KMS-11 (cell line): ENCODE results near the gene IRF1.

Experiments
- H2AFZ ChIP-seq: fragments of 200-600 bp; sonication (generic); 2 replicates; pipeline ENCODE4 v1.6.1; 2016; ENCODE audit warnings: antibody characterized with exemption, mixed run types, low read depth
- H3K27ac ChIP-seq: fragments of 200-600 bp; sonication (generic); 2 replicates; pipeline ENCODE4 v1.6.1; 2016; ENCODE audit warnings: mild to moderate bottlenecking, mixed run types
- H3K27me3 ChIP-seq: fragments of 200-600 bp; sonication (generic); 2 replicates; pipeline ENCODE4 v1.6.1; 2017; ENCODE audit warnings: mild to moderate bottlenecking, low read depth, mixed run types, moderate library complexity; ENCODE audit not compliant: insufficient read depth
- H3K36me3 ChIP-seq: fragments of 200-600 bp; sonication (generic); 2 replicates; pipeline ENCODE4 v1.6.1; 2017; ENCODE audit warnings: mild to moderate bottlenecking, mixed run types; ENCODE audit not compliant: insufficient read depth
- H3K4me1 ChIP-seq: fragments of 200-600 bp; sonication (generic); 2 replicates; pipeline ENCODE4 v1.6.1; 2016; ENCODE audit warnings: mild to moderate bottlenecking, low read depth, mixed run types; ENCODE audit not compliant: poor library complexity, severe bottlenecking
- H3K4me2 ChIP-seq: fragments of 200-600 bp; sonication (generic); 2 replicates; pipeline ENCODE4 v1.7.0; 2016; ENCODE audit warnings: mild to moderate bottlenecking, mixed run types
- H3K4me3 ChIP-seq: fragments of 200-600 bp; sonication (generic); IDR thresholded peaks from 2 replicates; pipeline ENCODE4 v1.6.1; 2017; ENCODE audit warnings: low read depth, low read length, mixed read lengths; ENCODE audit not compliant: insufficient read depth
- H3K79me2 ChIP-seq: fragments of 200-600 bp; sonication (generic); 2 replicates; pipeline ENCODE4 v1.6.1; 2016; ENCODE audit warnings: low read depth, mixed run types; ENCODE audit not compliant: insufficient read depth
- H3K9ac ChIP-seq: fragments of 200-600 bp; sonication (generic); 2 replicates; pipeline ENCODE4 v1.6.1; 2016; ENCODE audit warnings: mild to moderate bottlenecking, mixed run types
- H4K20me1 ChIP-seq: fragments of 200-600 bp; sonication (generic); 2 replicates; pipeline ENCODE4 v1.6.1; 2016; ENCODE audit warnings: mild to moderate bottlenecking, mixed run types; ENCODE audit not compliant: insufficient read depth
- CTCF ChIP-seq: fragments of 200-600 bp; sonication (generic); conservative IDR thresholded peaks from 2 replicates; pipeline ENCODE4 v1.6.1; 2017; ENCODE audit warnings: low read depth, mild to moderate bottlenecking, antibody characterized with exemption, low read length, moderate library complexity, mixed read lengths

The IRF1 gene

GRCh38 chr5:132474131-132474723 is 16.3 kb downstream of the IRF1 start:
- no peak for TF ChIP-seq CTCF
- Histone ChIP-seq H3K36me3 (no peaks in the 10 kb centered on the region), H3K27me3 (no peaks in the 10 kb centered on the region), H3K4me1 (peaks cover 38% of the 10 kb centered on the region), H3K4me3 (no peak overlapping the region), H3K79me2 (no peaks in the 10 kb centered on the region), H3K4me2 (no peak overlapping the region), H4K20me1 (no peaks in the 10 kb centered on the region), H3K9ac (no peak overlapping the region), H2AFZ (no peak overlapping the region), H3K27ac (no peak overlapping the region)

- H3K9ac ChIP-seq, result no peak overlapping the region
- H4K20me1 ChIP-seq, result no peaks in the 10 kb centered on the region
- no peaks in the 10 kb centered on the region for H3K79me2 ChIP-seq
Observed at GRCh38 chr5:132473668-132474067, 16.9 kb downstream of the IRF1 start.

DNA sequence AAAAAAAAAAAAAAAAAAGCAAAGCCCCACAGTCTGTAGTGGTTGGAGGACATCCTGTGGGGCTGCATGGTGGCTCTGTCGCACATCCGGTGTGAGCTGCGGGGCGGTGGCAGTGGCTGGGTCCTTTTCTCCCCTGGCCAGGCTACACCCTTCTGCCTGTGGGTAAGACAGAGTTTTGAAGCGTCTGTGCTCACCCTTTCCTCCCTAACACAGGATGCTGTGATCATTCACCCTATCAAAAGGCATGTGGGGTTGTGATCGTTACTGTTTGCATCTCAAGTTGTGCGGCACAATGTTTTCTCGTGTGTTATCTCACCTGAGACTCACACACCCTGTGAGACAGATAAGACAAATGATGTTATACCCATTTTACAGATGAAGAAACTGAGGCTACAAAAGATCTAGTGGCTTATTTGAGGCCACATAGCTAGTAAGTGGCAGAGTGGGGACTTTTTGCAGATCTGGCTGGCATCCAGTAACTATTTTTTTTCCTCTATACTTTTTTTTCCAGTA is 17.5 kb downstream of the IRF1 start:
- no peak overlapping the region for H3K4me2 ChIP-seq
- H3K36me3 ChIP-seq, result no peaks in the 10 kb centered on the region
- H3K4me3 ChIP-seq, result no peak overlapping the region
- no peak overlapping the region for H3K9ac ChIP-seq
- H4K20me1 ChIP-seq, result no peaks in the 10 kb centered on the region
- no peaks in the 10 kb centered on the region for H3K79me2 ChIP-seq
- peaks cover 35% of the 10 kb centered on the region for H3K4me1 ChIP-seq
- no peaks in the 10 kb centered on the region for H3K27me3 ChIP-seq
- H3K27ac ChIP-seq, result no peak overlapping the region
- TF ChIP-seq CTCF, result no peak
- H2AFZ ChIP-seq, result no peak overlapping the region

More at GRCh38 chr5:132473668-132474067, 16.9 kb downstream of the IRF1 start:
- Histone ChIP-seq H3K27ac (no peak overlapping the region), H3K36me3 (no peaks in the 10 kb centered on the region), H2AFZ (no peak overlapping the region), H3K27me3 (no peaks in the 10 kb centered on the region), H3K4me2 (no peak overlapping the region), H3K4me1 (peaks cover 35% of the 10 kb centered on the region), H3K4me3 (no peak overlapping the region)
- TF ChIP-seq CTCF, result no peak

DNA sequence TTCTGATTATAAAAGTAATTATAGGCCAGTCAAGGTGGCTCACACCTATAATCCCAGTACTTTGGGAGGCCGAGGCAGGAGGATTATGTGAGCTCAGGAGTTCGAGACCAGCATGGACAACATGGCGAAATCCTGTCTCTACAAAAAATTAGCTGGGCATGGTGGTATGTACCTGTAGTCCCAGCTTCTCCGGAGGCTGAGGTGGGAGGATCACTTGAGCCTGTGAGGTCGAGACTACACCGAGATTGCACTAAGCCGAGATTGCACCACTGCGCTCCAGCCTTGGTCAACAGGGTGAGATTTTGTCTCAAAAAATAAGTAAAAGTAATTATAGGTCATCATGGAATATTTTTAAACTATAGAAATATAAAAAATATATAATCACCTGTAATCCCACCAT is 18.1 kb downstream of the IRF1 start:
- Histone ChIP-seq H2AFZ (no peak overlapping the region), H3K79me2 (no peaks in the 10 kb centered on the region), H3K9ac (no peak overlapping the region), H3K4me1 (peaks cover 35% of the 10 kb centered on the region), H4K20me1 (no peaks in the 10 kb centered on the region), H3K4me2 (no peak overlapping the region), H3K36me3 (no peaks in the 10 kb centered on the region), H3K4me3 (no peak overlapping the region), H3K27me3 (no peaks in the 10 kb centered on the region), H3K27ac (no peak overlapping the region)
- no peak for TF ChIP-seq CTCF
